HL-60/S4 treated with phorbol 12-myristate 13-acetate at 8.2 ng/mL for 4 days and 3 days (cell line): ENCODE data around the gene C1orf50.
"Not testable (repeated sequence)": the region's sequence is repeated elsewhere in the genome, so short reads cannot be mapped to it uniquely, and the experiment has no call there.

ENCODE experiments used
- in situ Hi-C: fragments of 300-500 bp; cut with MboI; formaldehyde crosslinking; loops from 2 replicates; pipeline ENCODE4 v1.15.0; 2022; ENCODE audit warnings: low sequenced_read_pairs

C1orf50 gene

DNA sequence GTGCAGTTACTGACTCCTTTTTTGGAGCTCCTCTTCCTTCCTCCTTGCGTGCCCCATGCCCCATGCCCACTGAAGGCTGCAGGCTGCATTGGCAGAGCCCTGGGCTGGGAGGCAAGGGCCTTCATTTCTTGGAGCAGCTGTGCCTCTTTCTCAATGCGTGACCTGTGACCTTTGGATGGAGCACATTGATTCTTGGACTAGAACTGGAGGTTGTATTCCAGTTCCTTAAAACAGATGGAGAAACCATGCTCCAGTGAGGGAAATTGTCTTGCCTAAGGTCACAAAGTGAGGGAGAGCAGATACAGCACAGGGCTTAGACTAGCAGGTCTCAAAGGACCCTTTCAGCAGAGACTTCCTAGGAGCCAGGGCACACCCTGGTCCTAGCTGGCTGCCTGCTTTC is 26.8 kb downstream of the C1orf50 start:
- in situ Hi-C loops = loop anchor here (25.0 kb wide), 1 partner anchor 268 kb away; no protein-coding TSS in a partner anchor

DNA sequence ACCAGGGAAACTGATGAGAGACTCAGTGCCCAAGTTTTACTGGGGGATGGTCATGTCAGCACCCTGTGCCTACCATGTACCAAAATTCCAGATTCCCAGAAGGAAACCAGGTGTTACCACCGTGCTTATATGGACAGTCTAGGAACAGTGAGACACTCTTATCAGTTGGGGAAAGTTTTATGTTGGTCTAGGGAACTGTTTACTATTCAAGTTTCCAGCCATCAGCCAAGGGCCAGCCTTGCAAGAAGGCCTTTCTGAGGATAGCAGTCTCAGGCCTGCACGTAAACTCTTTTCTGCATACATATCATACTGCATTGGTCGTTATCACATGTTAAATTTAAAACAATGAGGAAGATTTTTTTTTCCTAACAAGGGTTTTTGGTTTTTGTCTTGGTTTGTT is 30.4 kb downstream of the C1orf50 start:
- in situ Hi-C loops = loop anchor here (25.0 kb wide), 1 partner anchor 265 kb away; no protein-coding TSS in a partner anchor

DNA sequence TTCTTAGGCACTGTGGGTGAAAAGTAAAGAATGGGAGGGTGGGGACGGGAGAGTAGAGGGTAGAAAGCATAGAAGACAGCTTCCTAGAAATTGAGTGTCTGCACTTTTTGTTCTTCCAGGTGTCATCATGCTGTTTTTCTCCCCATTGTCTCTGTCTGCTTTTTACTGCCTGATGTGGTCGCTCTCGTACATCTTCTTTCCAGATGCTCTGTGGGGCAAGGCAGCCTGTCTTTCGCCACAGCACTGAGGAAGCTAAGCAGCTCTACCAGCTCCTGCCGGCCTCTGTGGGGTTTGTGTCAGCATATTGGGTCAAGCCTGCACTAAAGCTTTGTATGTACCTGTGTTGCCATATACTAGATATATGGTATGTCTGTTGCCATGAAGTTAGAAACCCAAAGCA is 30.9 kb downstream of the C1orf50 start:
- in situ Hi-C loops = loop anchor here (25.0 kb wide), 1 partner anchor 264 kb away; no protein-coding TSS in a partner anchor

DNA sequence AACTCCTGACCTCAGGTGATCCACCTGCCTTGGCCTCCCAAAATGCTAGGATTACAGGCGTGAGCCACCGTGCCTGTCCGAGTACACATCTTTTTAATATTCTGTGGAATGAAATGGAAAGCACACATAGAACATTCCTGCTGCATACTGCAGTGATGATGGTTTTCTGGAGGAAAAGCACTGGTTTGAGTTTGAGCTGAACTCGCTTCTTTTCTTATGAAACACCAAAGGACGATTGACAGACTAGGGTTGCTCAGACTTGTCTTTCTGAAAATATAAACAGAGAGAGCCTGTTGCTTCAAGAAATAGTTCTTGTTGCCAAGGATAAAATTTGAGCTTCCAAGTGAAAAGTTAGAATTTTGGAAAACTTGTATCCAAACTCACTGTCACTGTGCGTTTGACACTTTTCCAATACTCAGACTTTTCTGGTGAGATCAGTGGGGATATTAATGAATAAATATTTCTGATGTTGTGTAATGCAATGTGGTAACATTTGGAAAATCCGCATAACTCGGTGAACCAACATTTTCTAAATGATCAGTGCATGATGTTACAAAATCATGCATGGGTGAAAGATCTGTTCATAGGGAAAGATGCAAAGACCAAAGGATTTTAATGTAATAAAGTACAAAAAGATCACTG is 34.9 kb downstream of the C1orf50 start:
- in situ Hi-C loops = no loop called here

DNA sequence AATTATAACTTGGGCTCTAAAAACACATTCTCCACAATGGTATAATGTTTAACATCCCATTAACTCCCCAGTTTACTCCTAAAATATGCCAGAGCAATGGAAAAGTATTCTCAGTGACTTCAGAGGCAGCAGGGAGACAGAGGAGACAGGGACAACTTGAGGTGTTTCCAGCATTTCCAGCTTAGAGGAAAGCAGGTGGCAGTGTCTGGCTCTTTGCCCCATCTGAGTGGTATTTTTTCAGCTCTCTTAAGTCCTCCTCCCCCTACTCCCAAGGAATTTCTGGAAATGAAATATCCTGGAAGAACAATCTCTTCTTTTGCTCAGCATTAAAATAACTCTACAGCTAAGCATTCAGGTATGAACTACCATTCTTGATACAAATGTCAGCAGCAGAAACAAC is 39.1 kb downstream of the C1orf50 start:
- in situ Hi-C loops = no loop called here

DNA sequence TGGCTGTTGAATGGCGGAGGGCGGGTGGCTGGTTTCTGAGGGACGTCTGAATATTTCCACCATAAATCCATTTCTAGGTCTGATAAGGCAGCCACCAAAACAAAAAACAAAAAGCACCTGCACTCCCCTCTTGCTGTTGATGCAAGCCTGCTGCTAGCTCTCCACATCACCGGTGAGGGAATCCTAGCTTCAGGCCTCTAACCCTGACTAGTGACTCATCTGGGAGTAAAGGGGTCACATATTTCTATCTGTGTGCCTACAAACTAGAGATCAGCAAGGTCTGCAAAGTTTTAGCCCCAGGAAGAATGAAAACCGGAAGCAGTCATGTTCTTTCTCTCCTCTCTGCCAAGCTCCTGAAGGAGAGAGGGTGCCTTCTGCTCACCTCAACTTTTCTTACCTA is 39.5 kb downstream of the C1orf50 start:
- in situ Hi-C loops = no loop called here

DNA sequence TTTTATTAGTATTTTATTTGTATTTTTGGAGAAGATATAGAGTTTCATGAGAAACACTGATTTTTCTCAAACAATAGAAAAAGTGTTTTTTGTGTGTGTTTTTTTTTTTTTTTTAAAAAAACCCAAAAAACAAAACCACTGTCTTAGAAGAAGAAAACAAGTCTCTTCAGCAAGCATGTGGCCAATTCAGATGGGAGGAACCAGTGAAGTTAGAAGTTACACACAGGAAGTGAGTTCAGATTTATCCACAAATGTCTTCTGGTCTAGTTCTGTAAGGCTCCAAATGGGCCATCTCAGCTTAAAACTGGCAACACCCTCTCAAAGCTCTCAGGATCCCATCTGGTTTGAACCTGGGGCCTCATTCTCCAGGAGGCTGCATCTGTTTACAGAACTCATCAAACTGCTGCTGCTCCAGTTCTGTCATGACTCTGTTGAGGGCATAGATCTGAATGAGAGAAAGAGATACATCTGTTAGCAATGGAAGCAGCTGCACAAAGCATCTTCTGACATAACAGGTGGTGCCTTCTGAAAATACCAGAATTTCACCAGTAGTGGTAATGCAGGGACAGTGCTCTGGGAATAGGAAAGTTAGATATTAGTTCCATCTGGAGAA is 40.1 kb downstream of the C1orf50 start:
- in situ Hi-C loops = no loop called here

DNA sequence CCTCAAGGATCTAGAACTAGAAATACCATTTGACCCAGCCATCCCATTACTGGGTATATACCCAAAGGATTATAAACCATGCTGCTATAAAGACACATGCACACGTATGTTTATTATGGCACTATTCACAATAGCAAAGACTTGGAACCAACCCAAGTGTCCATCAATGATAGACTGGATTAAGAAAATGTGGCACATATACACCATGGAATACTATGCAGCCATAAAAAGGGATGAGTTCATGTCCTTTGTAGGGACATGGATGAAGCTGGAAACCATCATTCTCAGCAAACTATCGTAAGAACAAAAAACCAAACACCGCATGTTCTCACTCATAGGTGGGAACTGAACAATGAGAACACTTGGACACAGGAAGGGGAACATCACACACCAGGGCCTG is 47.8 kb downstream of the C1orf50 start:
- in situ Hi-C loops = not testable (repeated sequence)

DNA sequence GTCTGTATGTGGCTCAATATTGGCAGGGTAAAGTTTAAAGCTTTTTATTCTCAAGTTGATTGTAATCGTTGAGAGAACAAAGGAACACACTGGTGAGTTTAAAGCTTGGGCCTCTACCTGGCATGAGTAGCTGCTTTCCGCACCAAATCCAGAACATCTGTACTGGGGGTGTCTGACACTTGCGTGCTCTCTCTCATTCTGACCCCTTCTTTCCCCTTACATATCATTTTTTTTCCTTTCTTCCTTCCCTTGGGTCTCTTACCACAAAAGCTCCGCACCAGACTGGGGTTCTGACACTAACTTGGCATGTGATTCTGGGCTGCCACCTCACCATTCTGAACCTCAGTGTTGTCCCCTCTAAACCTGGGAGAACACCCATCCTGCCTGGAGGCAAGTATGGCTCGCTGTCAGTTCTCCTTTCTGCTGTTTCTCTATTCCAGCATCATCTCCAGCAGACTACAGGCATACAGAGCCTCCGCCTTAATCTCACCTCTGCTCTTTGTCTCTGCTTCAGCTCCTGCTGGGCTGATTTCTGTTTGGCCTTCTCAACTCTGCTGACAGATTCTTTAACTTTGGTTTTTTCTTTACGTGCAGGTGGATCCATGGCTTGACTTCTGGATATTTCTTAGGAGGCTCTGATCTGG is 49.0 kb downstream of the C1orf50 start:
- in situ Hi-C loops = no loop called here

DNA sequence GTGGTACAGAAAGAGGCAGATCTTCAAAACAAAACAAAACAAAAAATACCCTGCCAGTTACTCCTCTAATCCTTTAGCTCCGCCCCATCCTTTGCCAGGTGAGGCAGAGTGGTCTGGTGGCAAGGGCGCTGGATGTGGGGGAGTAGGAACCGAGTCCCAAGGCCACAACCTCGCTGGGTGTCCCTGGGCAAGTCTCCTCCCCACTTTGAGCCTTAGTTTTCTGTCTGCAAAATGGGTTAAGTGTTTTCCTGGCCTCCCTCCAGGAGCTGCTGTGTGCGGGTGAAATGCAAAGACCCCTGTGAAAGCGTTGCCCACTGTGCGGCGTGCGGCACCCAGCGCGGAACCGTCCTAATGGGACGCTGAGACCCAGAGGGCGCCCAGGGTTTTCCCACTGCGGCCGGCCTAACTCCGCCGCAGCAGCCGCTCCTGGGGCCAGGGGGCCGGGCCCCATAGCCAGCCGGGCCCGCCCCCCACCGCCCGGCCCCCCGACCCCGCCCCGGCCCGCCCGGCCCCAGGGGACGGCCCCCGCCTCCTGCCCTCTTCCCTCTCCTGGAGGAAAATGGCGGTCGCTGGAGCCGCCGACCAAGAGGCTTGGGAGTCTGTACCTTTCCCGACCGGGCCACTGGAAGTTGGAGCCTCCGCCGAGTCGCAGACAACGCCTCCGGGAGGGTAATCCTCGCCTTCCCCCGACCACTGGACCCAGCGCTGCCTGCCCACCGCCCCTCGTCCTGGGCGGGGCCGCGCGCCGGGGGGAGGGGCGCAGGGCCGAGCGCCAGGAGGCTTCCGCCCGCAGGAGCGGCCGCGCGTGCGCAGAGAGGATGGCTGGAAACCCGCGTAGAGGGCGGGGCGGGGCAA is 49.8 kb downstream of the C1orf50 start, which contains the start of the genes ERMAP and SVBP:
ERMAP (plus strand) TSS at position 538 of the 855 bp plus-strand sequence. CDS start 13,327 bp downstream, outside the sequence.
SVBP (minus strand) TSS at position 813 of the 855 bp plus-strand sequence. CDS start 853 bp downstream, outside the sequence.
- in situ Hi-C loops = no loop called here

DNA sequence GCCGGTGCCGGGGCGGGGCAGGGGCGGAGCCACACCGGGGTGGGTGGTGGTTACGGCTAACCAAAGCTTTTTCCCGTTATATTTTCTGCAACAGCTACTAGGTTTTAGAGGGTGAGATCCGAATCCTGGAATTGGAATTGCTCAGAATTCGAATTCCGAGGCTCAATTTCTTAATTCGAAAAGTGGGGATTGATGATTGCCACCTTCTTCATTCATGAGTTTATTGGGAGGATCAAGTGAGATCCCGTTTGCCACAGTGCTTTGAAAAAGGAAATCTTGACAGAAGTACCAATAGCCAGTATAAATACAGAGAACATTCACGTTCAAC is 50.4 kb downstream of the C1orf50 start:
- in situ Hi-C loops = no loop called here

DNA sequence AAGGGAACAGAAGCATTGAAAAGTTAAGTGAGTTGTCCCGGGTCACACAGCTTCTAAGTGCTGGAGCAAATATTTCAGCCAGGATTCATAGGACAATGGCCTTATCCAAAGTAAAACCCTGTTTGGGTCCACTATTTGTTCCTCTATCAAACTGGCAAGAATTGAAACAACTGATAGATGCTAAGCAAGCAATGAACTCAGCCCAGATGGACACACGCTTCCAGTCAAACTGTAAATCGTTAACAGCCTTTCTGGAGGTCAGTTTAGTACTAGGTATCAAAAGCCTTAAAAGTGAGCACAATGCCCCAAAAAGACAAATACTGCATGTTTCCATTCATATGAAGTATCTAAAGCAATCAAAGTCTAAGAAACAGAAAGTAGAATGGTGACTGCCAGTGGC is 50.9 kb downstream of the C1orf50 start:
- in situ Hi-C loops = no loop called here

DNA sequence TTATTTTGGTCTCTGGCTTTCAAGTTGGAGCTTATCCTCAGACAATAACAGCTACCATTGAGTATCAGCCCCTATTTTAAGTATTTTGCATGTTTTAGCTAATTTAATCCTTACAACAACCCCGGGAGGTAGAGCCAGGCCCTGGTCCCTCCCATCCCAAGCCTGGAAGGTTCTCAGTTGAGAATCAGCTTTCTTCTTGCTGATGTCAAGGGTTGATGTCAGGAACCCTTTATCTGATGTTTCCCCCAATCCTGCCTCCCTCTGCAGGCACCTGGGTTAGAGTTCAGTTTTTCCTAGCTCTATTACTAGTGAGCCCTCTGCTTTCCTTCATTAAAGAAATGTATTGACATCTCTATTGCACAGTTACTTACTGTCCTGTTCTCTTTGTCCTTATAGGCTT is 53.8 kb downstream of the C1orf50 start:
- in situ Hi-C loops = no loop called here

DNA sequence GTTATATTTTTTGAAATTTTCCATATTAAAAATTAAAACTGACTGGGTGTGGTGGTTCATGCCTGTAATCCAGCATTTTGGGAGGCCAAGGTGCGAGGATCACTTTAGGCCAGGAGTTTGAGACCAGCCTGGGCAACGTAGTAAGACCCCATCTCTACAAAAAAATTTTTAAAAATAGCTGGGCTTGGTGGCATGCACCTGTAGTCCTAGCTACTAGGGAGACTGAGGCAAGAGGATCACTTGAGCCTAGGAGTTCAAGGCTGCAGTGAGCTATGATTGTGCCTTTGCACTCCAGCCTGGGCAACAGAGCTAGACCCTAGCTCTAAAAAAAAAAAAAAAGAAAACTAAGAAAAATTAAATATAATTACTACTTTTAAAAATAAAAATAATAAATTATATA is 54.6 kb downstream of the C1orf50 start:
- in situ Hi-C loops = no loop called here

DNA sequence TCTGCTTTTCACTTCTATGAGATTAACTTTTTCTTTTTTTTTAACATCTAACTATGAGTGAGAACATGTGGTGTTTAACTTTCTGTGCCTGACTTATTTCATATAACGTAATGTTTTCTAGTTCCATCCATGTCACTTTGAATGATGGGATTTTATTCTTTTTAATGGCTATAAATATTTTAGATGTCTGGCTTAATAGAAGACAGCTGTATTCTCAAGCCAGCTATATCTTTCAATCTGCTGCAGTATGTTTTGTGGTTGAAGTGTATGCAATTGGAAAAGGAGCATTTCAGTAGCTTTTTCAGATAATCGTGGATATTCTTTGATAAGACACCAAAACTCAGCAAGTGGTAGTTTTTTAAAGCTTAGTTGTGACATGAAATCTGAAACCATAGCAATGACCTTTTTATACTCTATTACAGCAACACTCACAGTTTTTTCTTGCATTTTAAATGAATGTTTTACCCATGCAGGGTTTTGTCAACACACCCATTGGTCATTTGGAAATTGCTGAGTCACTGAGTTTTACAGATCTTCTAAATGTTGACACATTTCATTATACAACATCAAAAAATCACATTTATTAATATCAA is 55.8 kb downstream of the C1orf50 start:
- in situ Hi-C loops = no loop called here

DNA sequence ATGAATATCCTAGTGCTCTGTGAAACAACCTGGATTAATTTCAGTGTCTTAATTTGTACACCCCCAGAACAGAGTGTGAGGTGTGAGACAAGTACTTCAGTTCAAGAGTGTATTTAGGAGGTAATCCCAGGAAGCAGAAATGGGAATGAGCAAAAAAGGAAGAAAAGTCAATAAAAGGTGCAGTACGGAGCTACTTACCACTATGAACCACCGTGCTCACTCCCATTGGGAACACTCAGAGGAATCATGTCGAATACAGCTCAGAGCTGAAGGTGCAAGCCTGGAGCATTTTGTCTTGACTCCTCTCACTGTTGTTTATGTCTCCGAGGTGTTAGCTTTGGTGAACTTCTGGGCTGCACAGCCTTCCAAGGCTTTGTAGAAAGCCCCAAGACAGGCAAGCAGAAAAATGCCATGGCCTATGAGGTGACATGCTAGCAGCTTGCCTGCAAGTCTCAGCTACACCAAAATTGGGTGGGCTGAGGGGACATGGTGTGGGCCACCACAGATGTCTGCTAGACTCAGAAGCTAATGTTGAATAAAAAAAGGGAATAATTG is 57.5 kb downstream of the C1orf50 start:
- in situ Hi-C loops = no loop called here

DNA sequence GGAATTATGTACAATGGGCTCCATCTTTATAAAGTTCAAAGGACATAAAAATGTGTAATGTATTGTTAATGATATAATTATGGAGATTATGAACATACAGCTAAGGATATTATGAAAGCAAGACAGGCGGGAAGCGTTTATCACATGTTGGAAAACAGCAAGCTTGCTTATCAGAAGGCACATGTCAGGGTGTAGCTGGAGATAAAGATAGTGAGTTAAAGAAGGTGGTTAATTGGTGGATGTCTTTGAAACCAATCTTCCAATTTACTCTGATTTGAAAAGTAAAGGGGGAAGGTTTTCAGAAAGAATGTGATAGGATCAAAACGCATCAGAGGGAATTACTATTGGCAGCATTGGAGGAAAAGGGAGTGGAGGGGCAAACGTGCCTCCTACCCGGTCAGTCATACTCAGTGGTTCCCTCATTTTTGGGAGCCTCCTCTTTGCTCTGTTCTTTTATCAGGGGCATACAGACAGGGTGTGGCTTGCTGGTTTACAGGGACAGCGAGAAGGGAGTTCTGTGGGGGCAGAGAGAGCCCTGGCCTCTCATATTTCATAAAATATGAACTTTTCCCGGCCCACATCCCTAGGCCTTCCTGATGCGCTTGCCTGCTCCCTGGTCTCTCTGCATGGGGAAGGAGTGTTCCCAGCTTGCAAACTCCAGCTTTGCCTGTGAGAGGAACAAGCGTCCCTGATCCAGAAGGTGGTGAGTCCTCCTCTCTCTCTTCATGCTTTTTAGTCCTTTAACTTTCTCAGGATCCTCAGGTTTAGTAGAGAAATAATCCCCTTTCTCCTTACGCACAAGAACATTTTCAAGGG is 58.2 kb downstream of the C1orf50 start:
- in situ Hi-C loops = no loop called here
